ENCODE results near the gene ARX. TPM values are rescaled to one million over a fixed set of nuclear protein-coding genes. Genes with fewer than 3 reads are reported as not detected.

The ARX gene
- polyA plus RNA-seq, 1 of the 3 experiments (the other 2 are of a cell fraction), result not detected

GRCh38 chrX:24969812-24970211 is 46.0 kb downstream of the ARX start:
- Histone ChIP-seq H3K9ac (no peak overlapping the region), H3K4me2 (no peak overlapping the region), H3K36me3 (replicated peaks in 1 of 2; ENCODE audit: control insufficient read depth in 1 of 2, insufficient read depth in 2 of 2, low read length in 1 of 2) (no peaks in the 10 kb centered on the region), H3K27ac (ENCODE audit: low read depth in 2 of 2, low read length in 1 of 2) (no peak overlapping the region), H3K4me1 (ENCODE audit: control insufficient read depth in 1 of 2, insufficient read depth in 2 of 2, low read depth in 1 of 2, low read length in 1 of 2) (no peaks in the 10 kb centered on the region), H3F3A (replicated peaks; ENCODE audit: insufficient read depth) (no peaks in the 10 kb centered on the region), H3K4me3 (ENCODE audit: low read depth in 2 of 2, low read length in 1 of 2) (no peak overlapping the region), H2AFZ (ENCODE audit: low read depth) (no peak overlapping the region), H3K27me3 (ENCODE audit: insufficient read depth) (no peaks in the 10 kb centered on the region), H3K9me3 (no peaks in the 10 kb centered on the region), H4K20me1 (ENCODE audit: insufficient read depth) (no peaks in the 10 kb centered on the region), H3K9me2 (no peaks in the 10 kb centered on the region), H3K79me2 (ENCODE audit: insufficient read depth) (no peaks in the 10 kb centered on the region)
- 41% methylated on average over 5 of the region's 5 CpGs for WGBS (ENCODE audit: low lambda C conversion rate)
- TF ChIP-seq GATA2 (CRISPR knock-in tag; IDR thresholded peaks at IDR 0.05), result no peak
- no peak for TF ChIP-seq USF1 (IDR thresholded peaks at IDR 0.05; ENCODE audit: borderline replicate concordance, low read depth)
- TF ChIP-seq EP300 (IDR thresholded peaks at IDR 0.05; ENCODE audit: borderline replicate concordance in 1 of 2, low read depth in 1 of 2, low read length in 1 of 2), result no peak
- TF ChIP-seq YY1 (IDR thresholded peaks at IDR 0.05; ENCODE audit: low read depth), result no peak
- no peak for TF ChIP-seq MAX (IDR thresholded peaks at IDR 0.05; ENCODE audit: low read depth)
- TF ChIP-seq RCOR1 (IDR thresholded peaks at IDR 0.05; ENCODE audit: low read length), result no peak
- TF ChIP-seq RFX5 (IDR thresholded peaks at IDR 0.05; ENCODE audit: low read length), result no peak
- no peak for TF ChIP-seq IRF3 (IDR thresholded peaks at IDR 0.05; ENCODE audit: low read depth, low read length)
- no peak for TF ChIP-seq NRF1 (IDR thresholded peaks at IDR 0.05; ENCODE audit: low read depth, low read length)
- no peak for TF ChIP-seq SMC3 (IDR thresholded peaks at IDR 0.05; ENCODE audit: low read depth, low read length)
- no peak for TF ChIP-seq RAD21 (IDR thresholded peaks at IDR 0.05; ENCODE audit: low read length)
- TF ChIP-seq FOSL2 (IDR thresholded peaks at IDR 0.05; ENCODE audit: borderline replicate concordance, low read depth), result no peak
- no peak for TF ChIP-seq FOXJ3 (CRISPR knock-in tag; IDR thresholded peaks at IDR 0.05)
- no peak for TF ChIP-seq RXRA (IDR thresholded peaks at IDR 0.05; ENCODE audit: borderline replicate concordance, low read depth)
- no peak for TF ChIP-seq TAF1 (IDR thresholded peaks at IDR 0.05; ENCODE audit: borderline replicate concordance, low read depth, low read length)
- TF ChIP-seq FOXM1 (IDR thresholded peaks at IDR 0.05; ENCODE audit: low read depth), result no peak
- ChIA-PET POLR2A (no interaction called here), CTCF (no interaction called here)
- no peak for DNase-seq

GRCh38 chrX:24965372-24965771 is 50.4 kb downstream of the ARX start:
- no peaks in the 10 kb centered on the region for H3K9me2 ChIP-seq
- no peaks in the 10 kb centered on the region for H3K27me3 ChIP-seq (ENCODE audit: insufficient read depth)
- H3K27ac ChIP-seq (ENCODE audit: low read depth in 2 of 2, low read length in 1 of 2), result no peak overlapping the region
- TF ChIP-seq GATA2 (CRISPR knock-in tag; IDR thresholded peaks at IDR 0.05) (no peak), IRF3 (IDR thresholded peaks at IDR 0.05; ENCODE audit: low read depth, low read length) (no peak), MAX (IDR thresholded peaks at IDR 0.05; ENCODE audit: low read depth) (no peak), TCF12 (IDR thresholded peaks at IDR 0.05) (no peak), FOXM1 (IDR thresholded peaks at IDR 0.05; ENCODE audit: low read depth) (no peak), JUND (IDR thresholded peaks at IDR 0.05) (no peak), TAF1 (IDR thresholded peaks at IDR 0.05; ENCODE audit: borderline replicate concordance, low read depth, low read length) (no peak), GABPA (IDR thresholded peaks at IDR 0.05; ENCODE audit: low read depth) (no peak), RXRA (IDR thresholded peaks at IDR 0.05; ENCODE audit: borderline replicate concordance, low read depth) (no peak), SIN3A (IDR thresholded peaks at IDR 0.05; ENCODE audit: borderline replicate concordance, low read depth, low read length) (no peak), NFIC (IDR thresholded peaks at IDR 0.05; ENCODE audit: borderline replicate concordance) (no peak), EP300 (IDR thresholded peaks at IDR 0.05; ENCODE audit: borderline replicate concordance in 1 of 2, low read depth in 1 of 2, low read length in 1 of 2) (no peak), RFX5 (IDR thresholded peaks at IDR 0.05; ENCODE audit: low read length) (no peak), POLR2AphosphoS5 (IDR thresholded peaks at IDR 0.05; ENCODE audit: low read depth, low read length) (no peak)
- H3K9me3 ChIP-seq, result no peaks in the 10 kb centered on the region
- ChIA-PET POLR2A (no interaction called here), CTCF (no interaction called here)
- H3K36me3 ChIP-seq (replicated peaks in 1 of 2; ENCODE audit: control insufficient read depth in 1 of 2, insufficient read depth in 2 of 2, low read length in 1 of 2), result no peaks in the 10 kb centered on the region
- WGBS (ENCODE audit: low lambda C conversion rate), result 56% methylated on average over 1 of the region's 1 CpG
- H3K79me2 ChIP-seq (ENCODE audit: insufficient read depth), result no peaks in the 10 kb centered on the region
- H2AFZ ChIP-seq (ENCODE audit: low read depth), result no peak overlapping the region
- no peak overlapping the region for H3K4me3 ChIP-seq (ENCODE audit: low read depth in 2 of 2, low read length in 1 of 2)
- no peaks in the 10 kb centered on the region for H3F3A ChIP-seq (replicated peaks; ENCODE audit: insufficient read depth)
- DNase-seq, result no peak
- H3K4me1 ChIP-seq (ENCODE audit: control insufficient read depth in 1 of 2, insufficient read depth in 2 of 2, low read depth in 1 of 2, low read length in 1 of 2), result no peaks in the 10 kb centered on the region
- no peak overlapping the region for H3K9ac ChIP-seq
- H3K4me2 ChIP-seq, result no peak overlapping the region
- no peaks in the 10 kb centered on the region for H4K20me1 ChIP-seq (ENCODE audit: insufficient read depth)

Data from SK-N-SH (cell line).